GM18951 (cell line): ENCODE measurements around the gene TDRD12.

Experiments used
- POLR2A ChIP-seq: IDR thresholded peaks from 4 replicates; pipeline ENCODE4 v1.6.1; 2011; ENCODE audit warnings: mild to moderate bottlenecking; ENCODE audit not compliant: insufficient read length, insufficient read depth; ENCODE audit errors: extremely low read depth
- in situ Hi-C: fragments of 300-500 bp; cut with MboI; formaldehyde crosslinking; loops from one replicate; pipeline ENCODE4 v1.12.0; 2022; ENCODE audit warnings: low sequenced_read_pairs, mixed read lengths, inconsistent platforms; ENCODE audit not compliant: unreplicated experiment

TDRD12 gene

GRCh38 chr19:32719611-32720059 lies at the start of gene TDRD12:
Gene TDRD12, plus strand, starts transcription at chr19:32719767. Its CDS starts 306 bp downstream, at chr19:32720073.
- no peak for TF ChIP-seq POLR2A
- in situ Hi-C loops, result no loop called here

GRCh38 chr19:32671883-32672593 lies 47.5 kb upstream of the TDRD12 start:
- in situ Hi-C loops, result no loop called here
- no peak for TF ChIP-seq POLR2A

GRCh38 chr19:32672841-32673240 lies 46.7 kb upstream of the TDRD12 start:
- in situ Hi-C loops, result no loop called here

GRCh38 chr19:32673573-32673972 lies 46.0 kb upstream of the TDRD12 start:
- TF ChIP-seq POLR2A, result no peak
- in situ Hi-C loops, result no loop called here

More at GRCh38 chr19:32672841-32673240, 46.7 kb upstream of the TDRD12 start:
- no peak for TF ChIP-seq POLR2A

- in situ Hi-C loops, result no loop called here
- no peak for TF ChIP-seq POLR2A
Observed at GRCh38 chr19:32674153-32674930, 45.2 kb upstream of the TDRD12 start.

GRCh38 chr19:32674931-32675719 lies 44.4 kb upstream of the TDRD12 start, which contains the start of gene ANKRD27:
Gene ANKRD27, minus strand, starts transcription at chr19:32675180. Its CDS starts 16,165 bp downstream, at chr19:32659015.
- in situ Hi-C loops, result no loop called here
- TF ChIP-seq POLR2A, result peak; percentile 72

GRCh38 chr19:32675720-32676185 lies 43.8 kb upstream of the TDRD12 start, which contains the start of gene RGS9BP:
Gene RGS9BP, plus strand, starts transcription at chr19:32675848. Its CDS starts 416 bp downstream, at chr19:32676264.
- TF ChIP-seq POLR2A, result no peak

GRCh38 chr19:32676186-32676894 lies 43.2 kb upstream of the TDRD12 start:
- TF ChIP-seq POLR2A, result no peak
- in situ Hi-C loops, result no loop called here

More at GRCh38 chr19:32675720-32676185, 43.8 kb upstream of the TDRD12 start, which contains the start of gene RGS9BP:
- in situ Hi-C loops, result no loop called here

- in situ Hi-C loops, result no loop called here
- no peak for TF ChIP-seq POLR2A
Observed at GRCh38 chr19:32676895-32677359, 42.6 kb upstream of the TDRD12 start.

GRCh38 chr19:32677657-32678056 lies 41.9 kb upstream of the TDRD12 start:
- in situ Hi-C loops, result no loop called here
- no peak for TF ChIP-seq POLR2A

- in situ Hi-C loops, result no loop called here
- TF ChIP-seq POLR2A, result no peak
Observed at GRCh38 chr19:32680986-32681385, 38.6 kb upstream of the TDRD12 start.

- in situ Hi-C loops, result no loop called here
- no peak for TF ChIP-seq POLR2A
Observed at GRCh38 chr19:32682317-32682716, 37.2 kb upstream of the TDRD12 start.
